Activated CD8-positive, alpha-beta T cell treated with anti-CD3 and anti-CD28 coated beads, Interleukin-2, amount 10 ng/mL, durations not matched to agents 7 days and 5 days (primary cell): Measurements from ENCODE around the gene SLC49A3. TPM values are rescaled to one million over a fixed set of nuclear protein-coding genes. Genes with fewer than 3 reads are reported as not detected.
A peak's percentile ranks its signal among the peaks of the same experiment; 100 is the strongest.
"Not testable (repeated sequence)": the region's sequence is repeated elsewhere in the genome, so short reads cannot be mapped to it uniquely, and the experiment has no call there.

Experiments
- ATAC-seq: fragments of 150-1000 bp; cut with Tn5 transposase; one replicate; pipeline ENCODE4 v1.10.0; 2021; ENCODE audit warnings: moderate library complexity
- CTCF ChIA-PET: fragments of 350-600 bp; sonication (Branson Sonifier 250); formaldehyde crosslinking; loops from one replicate; lab custom pipeline; 2021; ENCODE audit warnings: antibody characterized with exemption; lab: Charles Lee
- POLR2A ChIA-PET: fragments of 350-600 bp; sonication (Branson Sonifier 250); formaldehyde crosslinking; loops from one replicate; lab custom pipeline; 2021; ENCODE audit warnings: antibody characterized with exemption; lab: Charles Lee
- DNase-seq: peaks from one replicate; pipeline ENCODE4 v3.0.0-alpha.2; 2020
- H3K27ac Mint-ChIP-seq: one replicate; pipeline ENCODE4 v1.8.0; 2021; ENCODE audit warnings: mild to moderate bottlenecking, mixed read lengths
- H3K27me3 Mint-ChIP-seq: one replicate; pipeline ENCODE4 v1.8.0; 2021; ENCODE audit warnings: low read depth, mixed read lengths
- H3K36me3 Mint-ChIP-seq: one replicate; pipeline ENCODE4 v1.8.0; 2021; ENCODE audit warnings: low read depth, mixed read lengths
- H3K4me1 Mint-ChIP-seq: one replicate; pipeline ENCODE4 v1.8.0; 2021; ENCODE audit warnings: low read depth, mixed read lengths
- H3K4me3 Mint-ChIP-seq: one replicate; pipeline ENCODE4 v1.8.0; 2021; ENCODE audit warnings: mild to moderate bottlenecking, mixed read lengths
- H3K9me3 Mint-ChIP-seq: one replicate; pipeline ENCODE4 v1.8.0; 2022; ENCODE audit warnings: mixed read lengths; ENCODE audit not compliant: insufficient read depth
- total RNA-seq, 2 experiments: library from RNA; stranded (reverse); gene quantifications; one replicate each; pipeline ENCODE4 v1.2.3, GENCODE V29; 2021

The SLC49A3 gene
- under 1 TPM; 0.37 to 0.89 TPM for total RNA-seq

- peak; percentile 28 for ATAC-seq
- ChIA-PET POLR2A (no interaction called here), CTCF (no interaction called here)
- Mint-ChIP-seq H3K4me3 (no peak within 1 kb of the TSS), H3K36me3 (no peaks in the 10 kb centered on the region), H3K9me3 (no peaks in the 10 kb centered on the region), H3K4me1 (peaks cover 7% of the 10 kb centered on the region), H3K27ac (no peak within 1 kb of the TSS), H3K27me3 (peaks cover 12% of the 10 kb centered on the region)
- DNase-seq, result no peak
Observed at GRCh38 chr4:688854-689681, at the start of gene SLC49A3. SLC49A3 (minus strand) TSS chr4:689151; CDS start chr4:689127, 24 bp downstream.

- H3K4me1 Mint-ChIP-seq, H3K4me3 Mint-ChIP-seq, POLR2A ChIA-PET, H3K27ac Mint-ChIP-seq, DNase-seq, CTCF ChIA-PET, H3K27me3 Mint-ChIP-seq, ATAC-seq, H3K9me3 Mint-ChIP-seq: not testable (repeated sequence)
- H3K36me3 Mint-ChIP-seq, result peaks cover 31% of the 10 kb centered on the region
Observed at GRCh38 chr4:736561-736960, 47.6 kb upstream of the SLC49A3 start.

GRCh38 chr4:735583-735982 is 46.6 kb upstream of the SLC49A3 start:
- POLR2A ChIA-PET, result no interaction called here
- CTCF ChIA-PET, result no interaction called here
- Mint-ChIP-seq H3K27ac (no peak overlapping the region), H3K4me3 (no peak overlapping the region), H3K27me3 (no peaks in the 10 kb centered on the region), H3K4me1 (no peaks in the 10 kb centered on the region), H3K9me3 (no peaks in the 10 kb centered on the region), H3K36me3 (peaks cover 36% of the 10 kb centered on the region)
- DNase-seq (no peak), ATAC-seq (no peak)

GRCh38 chr4:734951-735350 is 46.0 kb upstream of the SLC49A3 start:
- Mint-ChIP-seq H3K36me3 (peaks cover 38% of the 10 kb centered on the region), H3K4me3 (no peak overlapping the region), H3K4me1 (no peaks in the 10 kb centered on the region), H3K27me3 (no peaks in the 10 kb centered on the region), H3K27ac (no peak overlapping the region), H3K9me3 (no peaks in the 10 kb centered on the region)
- ATAC-seq, result no peak
- no peak for DNase-seq
- ChIA-PET POLR2A (interaction anchor here (0.7 kb wide), 1 partner anchor 17 kb away, joined by 3 read pairs; no protein-coding TSS in a partner anchor), CTCF (no interaction called here)

GRCh38 chr4:734075-734474 is 45.1 kb upstream of the SLC49A3 start:
- H3K27me3 Mint-ChIP-seq, result no peaks in the 10 kb centered on the region
- H3K9me3 Mint-ChIP-seq, result no peaks in the 10 kb centered on the region
- ChIA-PET CTCF (no interaction called here), POLR2A (no interaction called here)
- H3K4me1 Mint-ChIP-seq, result no peaks in the 10 kb centered on the region
- no peak overlapping the region for H3K27ac Mint-ChIP-seq
- peaks cover 34% of the 10 kb centered on the region for H3K36me3 Mint-ChIP-seq
- H3K4me3 Mint-ChIP-seq, result no peak overlapping the region
- ATAC-seq (no peak), DNase-seq (no peak)

GRCh38 chr4:733631-733980 is 44.7 kb upstream of the SLC49A3 start:
- CTCF ChIA-PET, result no interaction called here
- H3K4me3 Mint-ChIP-seq, result no peak overlapping the region
- no peak for DNase-seq
- no peak for ATAC-seq
- no peak overlapping the region for H3K27ac Mint-ChIP-seq
- peaks cover 32% of the 10 kb centered on the region for H3K36me3 Mint-ChIP-seq
- no peaks in the 10 kb centered on the region for H3K9me3 Mint-ChIP-seq
- H3K4me1 Mint-ChIP-seq, result no peaks in the 10 kb centered on the region
- H3K27me3 Mint-ChIP-seq, result no peaks in the 10 kb centered on the region
- POLR2A ChIA-PET, result no interaction called here

GRCh38 chr4:732911-733630 is 44.1 kb upstream of the SLC49A3 start:
- Mint-ChIP-seq H3K4me1 (no peaks in the 10 kb centered on the region), H3K36me3 (peaks cover 31% of the 10 kb centered on the region), H3K9me3 (no peaks in the 10 kb centered on the region), H3K27ac (no peak overlapping the region), H3K27me3 (no peaks in the 10 kb centered on the region), H3K4me3 (no peak overlapping the region)
- ChIA-PET POLR2A (no interaction called here), CTCF (no interaction called here)
- ATAC-seq, result no peak
- DNase-seq, result no peak

GRCh38 chr4:732486-732885 is 43.5 kb upstream of the SLC49A3 start:
- H3K4me1 Mint-ChIP-seq, result no peaks in the 10 kb centered on the region
- H3K9me3 Mint-ChIP-seq, result no peaks in the 10 kb centered on the region
- no peak overlapping the region for H3K4me3 Mint-ChIP-seq
- no peaks in the 10 kb centered on the region for H3K27me3 Mint-ChIP-seq
- DNase-seq, result no peak
- peaks cover 30% of the 10 kb centered on the region for H3K36me3 Mint-ChIP-seq
- ATAC-seq, result no peak
- POLR2A ChIA-PET, result no interaction called here
- CTCF ChIA-PET, result no interaction called here
- H3K27ac Mint-ChIP-seq, result no peak overlapping the region

- H3K4me1 Mint-ChIP-seq, H3K27ac Mint-ChIP-seq, H3K27me3 Mint-ChIP-seq, POLR2A ChIA-PET, DNase-seq, ATAC-seq, CTCF ChIA-PET, H3K4me3 Mint-ChIP-seq, H3K9me3 Mint-ChIP-seq: not testable (repeated sequence)
- peaks cover 30% of the 10 kb centered on the region for H3K36me3 Mint-ChIP-seq
Observed at GRCh38 chr4:731954-732353, 43.0 kb upstream of the SLC49A3 start.

GRCh38 chr4:730946-731904 is 42.3 kb upstream of the SLC49A3 start:
- H3K36me3 Mint-ChIP-seq, result peaks cover 30% of the 10 kb centered on the region
- H3K4me3 Mint-ChIP-seq, H3K27me3 Mint-ChIP-seq, ATAC-seq, DNase-seq, H3K4me1 Mint-ChIP-seq, H3K27ac Mint-ChIP-seq, H3K9me3 Mint-ChIP-seq, CTCF ChIA-PET, POLR2A ChIA-PET: not testable (repeated sequence)

- no peak overlapping the region for H3K4me3 Mint-ChIP-seq
- H3K36me3 Mint-ChIP-seq, result peaks cover 27% of the 10 kb centered on the region
- CTCF ChIA-PET, result no interaction called here
- no peak overlapping the region for H3K27ac Mint-ChIP-seq
- DNase-seq, result no peak
- no peaks in the 10 kb centered on the region for H3K9me3 Mint-ChIP-seq
- no peaks in the 10 kb centered on the region for H3K27me3 Mint-ChIP-seq
- ATAC-seq, result no peak
- POLR2A ChIA-PET, result no interaction called here
- H3K4me1 Mint-ChIP-seq, result no peaks in the 10 kb centered on the region
Observed at GRCh38 chr4:730511-730910, 41.6 kb upstream of the SLC49A3 start.
